GM12892 (cell line): Measurements from ENCODE around the gene ATP5F1D.

Experiments
- DNase-seq: peaks from one replicate; pipeline ENCODE4 v3.0.0; 2011; ENCODE audit not compliant: insufficient read length
- FAIRE-seq: peaks from 2 replicates; lab custom pipeline; 2011; peaks lifted over from hg19 to GRCh38; lab: Jason Lieb, UNC
- POLR2A ChIP-seq: IDR thresholded peaks from 2 replicates; pipeline ENCODE4 v1.6.1; 2011; ENCODE audit warnings: low read depth, low read length, control low read depth
- POLR2AphosphoS5 ChIP-seq: IDR thresholded peaks from 2 replicates; pipeline ENCODE4 v1.6.1; 2011; ENCODE audit warnings: low read depth, low read length, control low read depth
- TAF1 ChIP-seq: IDR thresholded peaks from 2 replicates; pipeline ENCODE4 v1.6.1; 2011; ENCODE audit warnings: low read depth, mild to moderate bottlenecking, control low read depth, low read length, borderline replicate concordance

The ATP5F1D gene

DNA sequence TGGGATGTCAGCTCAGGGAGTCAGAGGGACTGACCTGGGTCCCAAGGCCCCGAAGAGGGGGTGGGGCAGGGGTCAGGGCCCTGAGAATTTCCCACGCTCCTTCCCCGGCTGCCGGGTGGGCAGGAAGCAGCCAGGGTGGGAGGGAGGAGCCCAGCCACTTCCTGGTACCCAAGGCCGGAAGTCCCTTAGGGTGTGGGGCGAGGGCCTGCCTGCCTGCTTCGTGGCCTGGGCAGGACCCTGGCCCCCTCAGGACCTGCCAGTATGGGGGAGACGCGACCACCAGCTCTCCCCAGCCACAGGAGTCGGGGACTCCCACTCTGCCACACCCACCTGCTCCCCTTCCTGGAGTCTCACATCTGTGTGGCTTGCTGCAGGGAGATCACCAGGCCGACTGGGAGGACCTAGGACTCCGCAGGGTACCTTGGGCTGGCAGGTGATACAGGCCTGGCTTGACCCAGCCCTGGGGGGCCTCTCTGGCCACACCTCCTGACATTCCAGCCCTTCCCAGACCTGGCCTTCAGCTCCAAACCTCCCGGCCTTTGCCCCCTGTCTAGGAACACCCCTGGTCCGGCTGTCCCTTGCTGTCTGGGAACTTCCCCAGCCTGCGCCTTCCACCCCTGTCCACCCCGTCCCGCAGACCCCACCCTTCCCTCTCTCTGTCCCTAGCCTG is 17.8 kb downstream of the ATP5F1D start:
- peak; percentile 92 for FAIRE-seq
- TF ChIP-seq POLR2AphosphoS5 (peak; percentile 96), POLR2A (peak; percentile 92), TAF1 (no peak)
- DNase-seq: peak; percentile 81

DNA sequence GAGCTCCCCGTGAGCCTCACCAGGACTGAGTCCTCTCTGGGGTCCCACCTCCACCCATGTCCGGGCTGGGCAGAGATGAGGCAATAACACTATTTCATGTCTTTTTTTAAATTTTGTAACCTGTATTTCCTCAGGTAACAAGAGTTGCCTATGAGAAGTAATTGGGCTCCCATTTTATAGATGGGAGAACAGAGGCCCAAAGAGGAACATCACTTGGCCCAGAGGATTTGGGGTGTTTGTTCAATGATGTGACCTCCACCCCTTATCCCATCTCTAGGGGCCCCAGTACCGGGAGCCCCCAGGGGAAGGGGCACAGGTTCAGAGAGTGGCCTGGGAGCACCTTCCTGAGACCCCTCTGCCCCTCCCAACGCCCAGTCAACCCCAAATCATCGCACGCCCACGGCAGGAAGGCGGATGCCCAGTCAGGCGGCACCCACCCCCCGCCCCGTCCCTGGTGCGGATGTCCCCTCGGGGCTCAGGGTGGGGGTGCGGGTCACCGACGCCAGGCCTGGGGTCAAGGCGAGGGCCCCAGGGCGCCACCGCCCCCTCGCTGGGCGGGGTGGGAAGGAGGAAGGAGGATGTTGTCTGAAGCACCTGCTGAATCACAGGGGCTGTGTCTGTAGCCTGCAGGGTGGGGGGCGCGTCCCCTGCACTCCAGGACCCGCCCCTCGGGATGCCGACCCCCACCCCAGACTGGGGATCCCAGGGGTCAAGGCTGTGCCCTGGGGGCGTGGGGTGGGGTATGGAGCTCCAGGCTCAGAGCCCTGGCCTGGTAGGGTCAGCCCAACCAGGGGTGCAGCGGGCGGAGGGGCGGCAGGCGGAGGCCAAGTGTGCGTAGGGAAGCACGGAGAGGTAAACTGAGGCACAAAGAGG is 18.6 kb downstream of the ATP5F1D start:
- FAIRE-seq (no peak), DNase-seq (no peak)
- TF ChIP-seq POLR2AphosphoS5 (no peak), POLR2A (no peak)

DNA sequence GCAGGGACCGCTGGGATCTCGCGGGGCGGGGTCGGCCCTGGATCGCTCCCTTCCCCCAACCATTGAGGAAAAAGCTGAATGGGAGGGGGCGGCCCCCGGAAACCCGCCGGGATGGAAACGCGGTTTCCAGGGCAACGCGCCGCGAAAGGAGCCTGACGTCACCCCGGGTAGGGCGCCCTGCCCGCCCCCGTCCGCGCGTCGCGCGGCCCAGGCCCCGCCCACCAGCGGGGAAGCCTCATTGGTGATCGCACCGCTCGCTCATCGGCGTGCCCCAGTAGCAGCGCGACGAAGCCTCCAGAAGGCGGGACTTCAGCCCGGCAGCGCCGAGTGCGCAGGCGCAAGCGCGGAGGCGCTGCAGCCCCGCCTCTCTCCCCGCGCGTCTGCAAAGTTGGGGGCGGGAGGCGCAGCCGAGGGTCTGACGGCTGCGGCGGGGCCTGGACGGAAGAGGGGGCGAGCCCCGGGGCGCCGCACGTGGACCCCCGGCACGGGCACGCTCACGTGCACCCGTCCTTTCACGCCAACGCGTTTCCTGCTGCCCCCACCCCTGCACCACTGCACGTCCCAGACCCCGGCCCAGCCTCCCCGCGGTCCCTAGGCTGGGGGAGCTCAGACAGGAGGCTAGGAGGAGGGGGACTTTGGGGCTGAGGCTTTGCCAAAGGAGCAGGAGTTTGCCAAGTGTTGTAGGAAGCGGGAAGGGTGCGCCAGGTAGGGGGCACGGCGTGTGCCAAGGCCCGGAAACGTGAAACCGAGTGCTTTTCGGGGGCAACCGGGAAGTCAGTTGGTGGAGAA is 19.4 kb downstream of the ATP5F1D start:
- FAIRE-seq (peak; percentile 97), DNase-seq (peak; percentile 98)
- TF ChIP-seq TAF1: 0 out of 2 replicates have a peak, but pooled peaks have one; percentile 21
- TF ChIP-seq POLR2AphosphoS5: no peak
- TF ChIP-seq POLR2A: no peak

DNA sequence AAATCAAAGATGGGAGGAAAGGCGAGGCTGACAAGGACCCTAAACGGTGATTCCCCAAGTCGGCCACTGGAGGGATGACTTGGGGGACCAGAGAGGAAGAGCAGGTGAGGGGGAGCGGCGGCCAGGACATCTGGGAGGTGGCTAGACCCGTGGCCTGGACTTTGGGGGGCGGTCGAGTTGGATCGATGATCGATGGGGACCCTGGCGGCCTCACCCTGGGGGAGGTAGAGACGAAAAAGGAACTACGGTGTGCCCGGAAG is 19.9 kb downstream of the ATP5F1D start:
- DNase-seq: no peak
- no peak for FAIRE-seq
- TF ChIP-seq POLR2A: no peak
- no peak for TF ChIP-seq POLR2AphosphoS5
- TF ChIP-seq TAF1: no peak

DNA sequence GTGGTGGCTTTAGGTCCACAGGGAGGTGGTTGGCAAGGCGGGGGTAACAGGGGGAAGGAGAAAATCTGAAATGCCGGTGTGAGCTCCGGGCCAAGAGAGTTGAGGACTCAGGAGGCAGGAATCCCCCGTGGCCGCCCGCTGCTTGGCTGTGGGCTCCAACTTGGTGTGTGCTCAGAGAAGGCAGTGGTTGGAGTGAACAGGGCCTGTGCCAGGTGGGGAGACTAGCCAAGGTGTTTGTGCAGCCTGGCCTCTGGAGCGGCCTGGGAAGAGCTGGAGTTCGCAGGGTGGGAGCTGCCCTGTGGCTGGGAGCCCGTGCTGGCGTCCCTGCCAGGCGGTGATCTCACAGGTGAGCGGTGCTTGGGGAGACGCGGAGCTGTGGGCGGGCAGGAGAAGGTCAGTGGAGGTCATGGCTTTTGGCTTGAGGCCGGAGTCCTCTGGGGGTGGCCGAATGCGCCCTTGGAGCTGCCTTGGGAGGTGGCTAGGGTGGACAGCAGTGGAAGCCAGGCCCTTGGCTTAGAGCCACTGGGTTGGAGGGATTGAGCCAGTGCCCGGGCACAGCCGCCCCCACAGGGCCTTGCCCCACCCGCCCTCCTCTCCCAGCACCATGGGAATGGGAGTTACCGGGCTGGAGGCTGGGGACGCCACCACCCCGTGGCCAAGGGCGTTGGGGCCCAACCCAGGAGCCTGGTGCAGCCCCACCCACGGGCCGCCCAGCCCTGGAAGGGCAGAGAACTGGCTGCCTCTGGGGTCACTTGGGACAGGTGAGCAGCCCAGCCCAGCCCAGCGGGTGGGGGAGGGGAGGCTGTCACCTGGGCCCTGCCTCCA is 20.5 kb downstream of the ATP5F1D start:
- no peak for TF ChIP-seq TAF1
- TF ChIP-seq POLR2AphosphoS5: no peak
- TF ChIP-seq POLR2A: no peak
- DNase-seq (no peak), FAIRE-seq (peak; percentile 70)

DNA sequence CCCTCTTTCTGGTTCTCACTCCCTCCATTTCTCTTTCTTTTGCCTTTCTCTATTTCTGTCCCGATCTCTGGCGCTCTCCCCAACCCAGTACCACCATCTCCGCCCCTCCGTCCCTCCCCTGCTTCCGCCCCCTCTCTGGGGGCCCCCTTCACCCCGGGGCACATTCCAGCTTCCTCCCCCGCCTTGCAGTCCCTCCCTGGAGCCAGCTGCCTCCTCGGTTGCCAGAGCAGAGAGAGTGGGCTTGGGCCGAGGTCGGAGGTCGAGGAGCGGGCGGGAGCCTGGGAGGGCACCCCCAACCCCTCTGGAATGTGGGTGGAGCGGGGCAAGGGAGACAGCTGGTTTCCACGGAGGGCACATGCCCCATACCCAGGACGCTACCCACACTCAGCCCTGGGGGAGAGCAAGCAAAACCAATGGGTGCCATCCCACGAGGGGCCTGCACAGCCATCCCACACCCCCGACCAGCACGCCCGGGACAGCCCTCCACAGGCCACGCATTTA is 21.1 kb downstream of the ATP5F1D start:
- DNase-seq (no peak), FAIRE-seq (peak; percentile 36)
- TF ChIP-seq TAF1: no peak
- no peak for TF ChIP-seq POLR2A
- no peak for TF ChIP-seq POLR2AphosphoS5

DNA sequence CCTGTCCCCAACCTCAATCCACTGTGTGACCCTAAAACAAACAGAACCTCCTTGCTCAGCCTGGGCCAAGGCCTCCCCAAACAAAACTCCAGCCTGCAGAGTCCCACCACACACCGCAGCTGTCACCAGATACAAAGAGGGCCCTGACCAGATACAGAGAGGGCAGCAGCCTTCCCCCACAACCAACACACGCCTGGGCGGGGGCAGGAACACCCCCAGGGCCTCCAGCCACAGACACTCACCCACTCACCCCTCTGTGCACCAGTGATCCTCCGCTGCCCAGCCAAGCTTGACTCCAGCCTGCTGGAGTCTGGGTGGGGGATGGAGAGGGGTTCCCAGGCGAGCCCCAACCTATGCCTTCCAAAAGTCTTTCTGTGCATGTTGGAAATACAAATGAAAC is 21.6 kb downstream of the ATP5F1D start:
- FAIRE-seq (no peak), DNase-seq (no peak)
- no peak for TF ChIP-seq POLR2A
- no peak for TF ChIP-seq POLR2AphosphoS5

DNA sequence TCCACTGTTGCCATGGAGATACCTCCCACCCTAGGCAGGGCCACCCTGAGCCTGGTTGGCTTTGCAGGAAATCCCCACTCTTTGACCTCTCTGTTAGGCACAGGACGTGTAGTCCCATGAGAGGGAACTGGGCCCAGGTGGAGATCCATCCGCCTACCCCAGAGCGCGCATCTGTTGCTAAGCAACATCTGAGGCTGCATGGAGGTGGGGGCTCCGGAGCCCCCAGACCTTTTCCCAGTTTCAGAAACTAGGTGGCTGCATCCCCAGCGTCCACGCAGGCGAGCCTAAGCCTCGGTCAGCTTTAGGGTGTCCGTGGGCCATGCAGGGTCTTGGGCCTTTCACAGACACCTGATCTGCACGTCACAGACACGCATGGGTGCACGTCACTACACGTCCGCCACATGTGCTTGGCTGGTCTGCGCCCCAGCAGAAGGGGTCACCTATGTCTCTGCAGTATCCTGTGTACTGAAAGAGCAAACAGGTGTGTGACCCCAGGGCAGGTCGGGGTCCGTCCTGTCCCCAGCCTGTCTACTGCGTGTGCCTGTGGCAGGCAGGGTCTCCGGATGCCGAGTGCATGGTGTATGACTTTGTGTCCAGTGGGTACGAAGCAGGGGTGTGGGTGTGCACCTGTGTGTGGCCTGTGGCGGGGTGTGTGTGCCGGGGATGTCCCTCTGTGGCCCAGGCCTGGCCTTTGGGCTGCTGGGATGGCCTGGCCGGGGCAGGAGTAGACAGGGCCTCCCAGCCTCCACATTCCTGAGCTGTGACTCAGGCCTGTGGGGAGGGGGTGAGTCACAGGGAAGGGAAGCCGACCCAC is 23.5 kb downstream of the ATP5F1D start:
- TF ChIP-seq POLR2AphosphoS5 (no peak), POLR2A (no peak), TAF1 (no peak)
- peak; percentile 82 for FAIRE-seq
- no peak for DNase-seq

DNA sequence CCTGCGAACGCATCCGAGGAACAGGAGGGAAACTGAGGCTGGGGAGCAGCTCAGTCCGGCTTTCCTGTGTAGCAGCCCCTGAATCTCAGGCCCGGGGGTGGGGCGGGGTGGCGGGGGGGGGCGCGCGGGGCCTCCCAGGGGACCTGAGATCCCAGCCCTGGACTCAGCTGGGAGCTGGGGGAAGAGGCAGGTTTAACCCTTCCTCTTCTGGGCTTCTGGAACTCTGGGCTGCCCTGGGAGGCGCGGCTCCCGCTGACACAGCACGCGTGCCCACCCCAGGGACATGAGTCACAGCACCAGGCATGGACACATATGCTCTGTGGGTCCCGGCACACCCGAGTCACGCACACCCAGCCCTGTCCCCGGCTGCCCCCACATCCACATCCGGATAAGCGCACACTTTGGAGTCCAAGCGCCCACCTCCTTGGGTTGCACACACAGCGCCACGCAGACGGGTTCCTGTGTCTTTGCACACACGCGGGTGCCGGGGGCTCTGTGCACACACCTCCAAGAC is 24.1 kb downstream of the ATP5F1D start:
- FAIRE-seq: no peak
- TF ChIP-seq TAF1 (no peak), POLR2AphosphoS5 (no peak), POLR2A (no peak)
- no peak for DNase-seq

DNA sequence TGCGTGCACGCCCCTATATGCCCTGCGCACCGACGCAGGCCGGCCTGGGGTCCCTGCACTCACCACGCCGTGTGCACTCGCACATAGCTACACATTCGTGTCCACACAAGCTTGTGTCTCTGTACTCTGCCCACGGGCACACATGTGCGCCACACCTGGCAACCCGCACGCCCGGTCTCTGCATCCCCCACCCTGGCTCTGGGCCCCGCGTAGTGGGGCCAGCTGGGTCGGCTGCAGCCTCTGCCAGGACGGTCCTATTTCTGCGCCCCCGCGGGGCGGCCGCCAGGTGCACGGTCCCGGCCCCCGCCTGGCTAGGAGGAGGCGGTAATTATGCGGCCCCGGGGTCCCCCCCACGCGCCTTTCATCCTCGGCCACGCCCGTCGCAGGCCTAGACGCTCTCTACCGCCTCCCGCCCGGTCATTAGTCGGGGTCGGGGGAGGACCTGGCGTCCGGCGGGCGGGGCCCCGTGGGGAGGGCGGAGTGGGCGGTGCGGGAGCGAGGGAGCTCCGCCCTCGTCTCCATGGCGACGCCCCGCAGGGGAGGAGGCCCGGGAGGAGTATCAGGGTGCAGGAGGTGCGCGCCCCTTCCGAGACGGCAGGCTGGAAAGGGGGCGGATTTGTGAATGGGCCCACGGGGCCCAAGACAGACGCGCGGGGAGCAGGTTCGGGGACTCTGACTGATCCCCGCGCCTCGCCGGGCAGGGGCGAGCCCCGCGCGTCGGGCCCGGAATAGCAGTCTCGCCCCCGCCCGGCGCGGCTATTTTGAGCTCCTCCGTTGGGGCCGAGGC is 24.8 kb downstream of the ATP5F1D start:
- FAIRE-seq (peak; percentile 96), DNase-seq (peak; percentile 88)
- TF ChIP-seq POLR2AphosphoS5 (no peak), POLR2A (no peak), TAF1 (no peak)
